HCT116 (cell line): ENCODE data around the gene PLCB1. TPM values are rescaled to one million over a fixed set of nuclear protein-coding genes. Genes with fewer than 3 reads are reported as not detected.

ENCODE experiments used
- ATAC-seq: fragments of 200-7000 bp; cut with Tn5 transposase; 2 replicates; pipeline ENCODE4 v1.9.1; 2020; ENCODE audit warnings: mild to moderate bottlenecking, moderate library complexity
- BruUV-seq: library from RNA; stranded (reverse); fragments of 400-500 nt; replicated peaks from 2 replicates; lab custom pipeline; 2021; lab: Mats Ljungman, UMichigan
- CTCF ChIA-PET: fragments of 300-600 bp; sonication (Branson Sonifier 250); formaldehyde crosslinking; loops from one replicate; lab custom pipeline; 2021; ENCODE audit warnings: antibody characterized with exemption; lab: Charles Lee
- POLR2A ChIA-PET: fragments of 300-600, 350-600 bp; sonication (Branson Sonifier 250); formaldehyde crosslinking; loops from one replicate; lab custom pipeline; 2021; ENCODE audit warnings: antibody characterized with exemption; lab: Charles Lee
- RAD21 ChIA-PET, 2 experiments: fragments of 300-600 bp; sonication (Branson Sonifier 250); formaldehyde crosslinking; loops; one replicate each; lab custom pipeline; 2023; ENCODE audit warnings: low total read pairs in 2 of 2; ENCODE audit not compliant: uncharacterized antibody in 2 of 2, unreplicated experiment in 2 of 2, low non-redundant PET in 1 of 2; lab: Charles Lee
- DNase-seq: peaks from one replicate; pipeline ENCODE4 v3.0.0-alpha.2; 2010; ENCODE audit warnings: low read depth, low spot score
- H2AFZ ChIP-seq: fragments of 200-600 bp; shearing (Covaris generic), sonication (generic); 2 replicates; pipeline ENCODE4 v1.6.1; 2017; ENCODE audit warnings: low read depth, mixed run types, mixed read lengths, antibody characterized with exemption, low read length; ENCODE audit not compliant: poor library complexity, severe bottlenecking
- H3K27ac ChIP-seq: 2 replicates; pipeline ENCODE4 v1.5.1; 2012; ENCODE audit warnings: low read depth, low read length
- H3K27me3 ChIP-seq: fragments of 200-600 bp; sonication (generic); 2 replicates; pipeline ENCODE4 v1.6.1; 2016; ENCODE audit warnings: mixed run types, low read length, mixed read lengths; ENCODE audit not compliant: insufficient read depth
- H3K36me3 ChIP-seq, 2 experiments: fragments of 200-500 bp in 1 of 2; fragments of 200-600 bp in 1 of 2; sonication (Bioruptor generic) in 1 of 2; sonication (generic) in 1 of 2; 2 replicates each; pipeline versions ENCODE4 v1.5.1 to v1.6.1; 2014 to 2016; ENCODE audit warnings: low read length in 2 of 2, inconsistent platforms in 1 of 2, mixed read lengths in 1 of 2, mixed run types in 1 of 2; ENCODE audit not compliant: insufficient read depth in 2 of 2, control insufficient read depth in 1 of 2
- H3K4me1 ChIP-seq, 2 experiments: fragments of 200-600 bp in 1 of 2; sonication (generic) in 1 of 2; 2 replicates each; pipeline versions ENCODE4 v1.5.1 to v1.6.1; 2012 to 2017; ENCODE audit warnings: low read length in 2 of 2, inconsistent platforms in 1 of 2, mild to moderate bottlenecking in 1 of 2, mixed read lengths in 1 of 2, mixed run types in 1 of 2, moderate library complexity in 1 of 2; ENCODE audit not compliant: insufficient read depth in 2 of 2, control insufficient read depth in 1 of 2
- H3K4me2 ChIP-seq: fragments of 200-600 bp; sonication (generic); 2 replicates; pipeline ENCODE4 v1.6.1; 2017; ENCODE audit warnings: mixed run types, low read length, mixed read lengths
- H3K4me3 ChIP-seq, 2 experiments: fragments of 200-600 bp in 1 of 2; sonication (generic) in 1 of 2; replicated peaks in 1 of 2; 2 replicates each; pipeline ENCODE4 v1.5.1; 2011 to 2016; ENCODE audit warnings: low read length in 2 of 2, control low read depth in 1 of 2, low read depth in 1 of 2, mild to moderate bottlenecking in 1 of 2, mixed read lengths in 1 of 2, mixed run types in 1 of 2
- H3K79me2 ChIP-seq: fragments of 200-600 bp; sonication (generic); 2 replicates; pipeline ENCODE4 v1.6.1; 2017; ENCODE audit warnings: mild to moderate bottlenecking, mixed run types, low read length, moderate library complexity, mixed read lengths; ENCODE audit not compliant: insufficient read depth
- H3K9ac ChIP-seq: fragments of 200-600 bp; sonication (generic); 2 replicates; pipeline ENCODE4 v1.6.1; 2016; ENCODE audit warnings: low read length, mixed read lengths
- H3K9me2 ChIP-seq: fragments of 200-600 bp; sonication (generic), shearing (Covaris generic); 2 replicates; pipeline ENCODE4 v1.6.1; 2017; ENCODE audit warnings: mixed run types, mild to moderate bottlenecking, moderate library complexity; ENCODE audit not compliant: insufficient read depth
- H3K9me3 ChIP-seq, 2 experiments: fragments of 200-500 bp in 1 of 2; fragments of 200-600 bp in 1 of 2; sonication (Bioruptor generic) in 1 of 2; sonication (generic) in 1 of 2; 2 replicates each; pipeline ENCODE4 v1.6.1; 2014 to 2017; ENCODE audit warnings: low read length in 2 of 2, mixed read lengths in 2 of 2, inconsistent platforms in 1 of 2, low read depth in 1 of 2, mild to moderate bottlenecking in 1 of 2, mixed run types in 1 of 2, moderate library complexity in 1 of 2; ENCODE audit not compliant: control insufficient read depth in 1 of 2, insufficient read depth in 1 of 2
- H4K20me1 ChIP-seq: fragments of 200-600 bp; sonication (generic), shearing (Covaris generic); 2 replicates; pipeline ENCODE4 v1.6.1; 2017; ENCODE audit warnings: mixed run types, mild to moderate bottlenecking, moderate library complexity; ENCODE audit not compliant: insufficient read depth
- ATF3 ChIP-seq: IDR thresholded peaks from 2 replicates; pipeline ENCODE4 v1.6.1; 2012
- MAX ChIP-seq: IDR thresholded peaks from 2 replicates; pipeline ENCODE4 v1.6.1; 2012
- SIN3A ChIP-seq: IDR thresholded peaks from 2 replicates; pipeline ENCODE4 v1.6.1; 2012; ENCODE audit warnings: low read depth
- SP1 ChIP-seq: IDR thresholded peaks from 2 replicates; pipeline ENCODE4 v1.6.1; 2012; ENCODE audit warnings: low read depth
- YY1 ChIP-seq: IDR thresholded peaks from 2 replicates; pipeline ENCODE4 v1.6.1; 2011; ENCODE audit warnings: low read length, low read depth, moderate library complexity, mild to moderate bottlenecking; ENCODE audit not compliant: insufficient replicate concordance; ENCODE audit errors: extremely low read depth
- ZBTB33 ChIP-seq: IDR thresholded peaks from 2 replicates; pipeline ENCODE4 v1.6.1; 2011; ENCODE audit warnings: mild to moderate bottlenecking, low read length, moderate library complexity; ENCODE audit not compliant: insufficient replicate concordance; ENCODE audit errors: extremely low read depth
- intact Hi-C: fragments of 100-400 bp; cut with micrococcal nuclease; formaldehyde crosslinking; loops from 2 replicates; pipeline ENCODE4 v1.10.0; 2022
- total RNA-seq: library from RNA; stranded (reverse); gene quantifications from one replicate; pipeline ENCODE4 v1.2.1, GENCODE V29; 2021; ENCODE audit not compliant: unreplicated experiment

PLCB1 gene
- total RNA-seq, 1 experiment from 2014 or later = 15.8 TPM

GRCh38 chr20:8675896-8676295, 543.8 kb downstream of the PLCB1 start:
- Histone ChIP-seq H2AFZ (no peak overlapping the region), H3K27me3 (no peaks in the 10 kb centered on the region), H3K4me2 (no peak overlapping the region), H3K27ac (no peak overlapping the region), H3K79me2 (no peaks in the 10 kb centered on the region), H4K20me1 (no peaks in the 10 kb centered on the region), H3K36me3 (no peaks in the 10 kb centered on the region), H3K4me3 (no peak overlapping the region), H3K9me3 (no peaks in the 10 kb centered on the region), H3K9ac (no peak overlapping the region), H3K4me1 (no peaks in the 10 kb centered on the region), H3K9me2 (0 out of 2 replicates have a peak, but pooled peaks cover 4% of the 10 kb centered on the region)
- BruUV-seq = no TSS peak
- ChIA-PET RAD21 (no interaction called here), CTCF (no interaction called here), POLR2A (no interaction called here)
- DNase-seq (no peak), ATAC-seq (no peak)
- TF ChIP-seq YY1 = no peak
- TF ChIP-seq ZBTB33 = no peak
- no peak for TF ChIP-seq SP1
- TF ChIP-seq SIN3A = no peak
- TF ChIP-seq ATF3 = no peak
- no peak for TF ChIP-seq MAX
- intact Hi-C loops = no loop called here
